Endothelial cell of umbilical vein (primary cell): ENCODE results near the gene KRT77. TPM values are rescaled to one million over a fixed set of nuclear protein-coding genes. Genes with fewer than 3 reads are reported as not detected.

ENCODE experiments used
- BruUV-seq: library from RNA; stranded (reverse); fragments of 400-500 nt; replicated peaks from 2 replicates; lab custom pipeline; 2021; lab: Mats Ljungman, UMichigan
- CTCF ChIA-PET: fragments of 300-600, 350-600 bp; sonication (Branson Sonifier 250); formaldehyde crosslinking; loops from one replicate; lab custom pipeline; 2021; ENCODE audit warnings: antibody characterized with exemption, inconsistent platforms; lab: Charles Lee
- POLR2A ChIA-PET: fragments of 300-600, 350-600 bp; sonication (Branson Sonifier 250); formaldehyde crosslinking; loops from one replicate; lab custom pipeline; 2021; ENCODE audit warnings: antibody characterized with exemption, inconsistent platforms; lab: Charles Lee
- DNase-seq: peaks from one replicate; pipeline ENCODE4 v3.0.0-alpha.2; 2011; ENCODE audit warnings: low read depth, low spot score
- FAIRE-seq: peaks from 2 replicates; lab custom pipeline; 2011; peaks lifted over from hg19 to GRCh38; lab: Jason Lieb, UNC
- H2AFZ ChIP-seq: 2 replicates; pipeline ENCODE4 v1.6.0; 2012; ENCODE audit warnings: low read depth, low read length, control low read depth, inconsistent platforms
- H3K27ac ChIP-seq: 2 replicates; pipeline ENCODE4 v1.5.1; 2011; ENCODE audit warnings: low read depth, mild to moderate bottlenecking, control low read depth, low read length, moderate library complexity; ENCODE audit not compliant: insufficient read depth
- H3K27me3 ChIP-seq, 2 experiments: 2 replicates each; pipeline versions ENCODE4 v1.6.0 to v1.6.1; 2011; ENCODE audit warnings: low read length in 2 of 2, mixed read lengths in 1 of 2; ENCODE audit not compliant: control insufficient read depth in 2 of 2, insufficient read depth in 2 of 2
- H3K36me3 ChIP-seq, 2 experiments: 2 replicates in 1 of 2; 3 replicates in 1 of 2; pipeline ENCODE4 v1.5.1; 2011; ENCODE audit warnings: low read length in 2 of 2, mild to moderate bottlenecking in 1 of 2, moderate library complexity in 1 of 2; ENCODE audit not compliant: control insufficient read depth in 2 of 2, insufficient read depth in 2 of 2; ENCODE audit errors: extremely low read depth in 1 of 2
- H3K4me1 ChIP-seq: 3 replicates; pipeline ENCODE4 v1.5.1; 2011; ENCODE audit warnings: mild to moderate bottlenecking, low read length; ENCODE audit not compliant: control insufficient read depth, insufficient read depth; ENCODE audit errors: extremely low read depth
- H3K4me2 ChIP-seq: 2 replicates; pipeline ENCODE4 v1.6.1; 2011; ENCODE audit warnings: low read length, control low read depth, mixed read lengths; ENCODE audit not compliant: insufficient read depth
- H3K4me3 ChIP-seq, 3 experiments: fragments of 200-600 bp in 1 of 3; sonication (generic), shearing (Covaris generic) in 1 of 3; replicated peaks in 1 of 3; 2 replicates each; pipeline ENCODE4 v1.5.1; 2011 to 2016; ENCODE audit warnings: control low read depth in 3 of 3, low read length in 3 of 3, mild to moderate bottlenecking in 2 of 3, inconsistent platforms in 1 of 3, low read depth in 1 of 3, moderate library complexity in 1 of 3; ENCODE audit not compliant: insufficient read depth in 1 of 3
- H3K79me2 ChIP-seq: 2 replicates; pipeline ENCODE4 v1.6.0; 2012; ENCODE audit warnings: low read length, inconsistent platforms; ENCODE audit not compliant: control insufficient read depth, insufficient read depth
- H3K9ac ChIP-seq: replicated peaks from 2 replicates; pipeline ENCODE3; 2011; ENCODE audit warnings: low read length, control low read depth; ENCODE audit not compliant: insufficient read depth; ENCODE audit errors: extremely low read depth
- H3K9me1 ChIP-seq: replicated peaks from 3 replicates; pipeline ENCODE4 v1.6.0; 2011; ENCODE audit warnings: mild to moderate bottlenecking, low read length; ENCODE audit not compliant: control insufficient read depth, insufficient read depth; ENCODE audit errors: extremely low read depth
- H3K9me3 ChIP-seq: replicated peaks from 2 replicates; pipeline ENCODE4 v1.5.1; 2012; ENCODE audit warnings: low read length, inconsistent platforms; ENCODE audit not compliant: control insufficient read depth, insufficient read depth
- H4K20me1 ChIP-seq: replicated peaks from 2 replicates; pipeline ENCODE3; 2011; ENCODE audit warnings: mild to moderate bottlenecking, low read length; ENCODE audit not compliant: control insufficient read depth, insufficient read depth; ENCODE audit errors: extremely low read depth
- EZH2 ChIP-seq: IDR thresholded peaks from 2 replicates; pipeline ENCODE4 v1.6.1; 2012; ENCODE audit warnings: borderline replicate concordance, low read depth, mild to moderate bottlenecking, moderate library complexity, low read length, inconsistent platforms; ENCODE audit not compliant: severe bottlenecking
- FOS ChIP-seq: IDR thresholded peaks from 2 replicates; pipeline ENCODE4 v1.6.1; 2011; ENCODE audit warnings: mild to moderate bottlenecking, low read length, moderate library complexity, borderline replicate concordance; ENCODE audit not compliant: insufficient read depth
- GATA2 ChIP-seq: IDR thresholded peaks from 2 replicates; pipeline ENCODE4 v1.7.0; 2011; ENCODE audit warnings: low read depth, mild to moderate bottlenecking, moderate library complexity, mixed read lengths, low read length; ENCODE audit not compliant: insufficient read length, insufficient read depth
- JUN ChIP-seq: IDR thresholded peaks from 2 replicates; pipeline ENCODE4 v1.6.1; 2011; ENCODE audit warnings: borderline replicate concordance, low read depth; ENCODE audit not compliant: insufficient read length, insufficient read depth
- MYC ChIP-seq: IDR thresholded peaks from one replicate; pipeline ENCODE4 v1.6.1; 2011; ENCODE audit warnings: mild to moderate bottlenecking, low read depth, low read length
- POLR2A ChIP-seq: IDR thresholded peaks from 2 replicates; pipeline ENCODE4 v1.6.1; 2012; ENCODE audit warnings: low read depth, mild to moderate bottlenecking, control low read depth, low read length
- POLR2AphosphoS5 ChIP-seq: IDR thresholded peaks from 2 replicates; pipeline ENCODE4 v1.6.1; 2012; ENCODE audit warnings: low read depth, mild to moderate bottlenecking, control low read depth, low read length, moderate library complexity; ENCODE audit not compliant: insufficient read depth
- dilution Hi-C: fragments of 300-500 bp; cut with MboI; formaldehyde crosslinking; loops from one replicate; pipeline ENCODE4 v1.15.0; 2019; ENCODE audit warnings: low sequenced_read_pairs; ENCODE audit not compliant: extremely low pct_ligation_motif_present
- intact Hi-C: fragments of 100-400 bp; cut with micrococcal nuclease; formaldehyde crosslinking; loops from one replicate; pipeline ENCODE4 v1.10.0; 2022
- polyA plus RNA-seq, 4 experiments: library from polyadenylated mRNA; depleted of rRNA in 3 of 4; stranded (reverse) in 3 of 4; unstranded in 1 of 4; fragments of >200 nt; gene quantifications; 2 replicates each; pipeline versions ENCODE4 v1.2.1 to v1.2.3, GENCODE V29; 2011 to 2012; ENCODE audit warnings: missing spikeins in 1 of 4
- total RNA-seq: library from RNA; stranded (reverse); gene quantifications from 2 replicates; pipeline ENCODE4 v1.2.3, GENCODE V29; 2021
- TF ChIP-seq, protein P1 (sequence below): IDR thresholded peaks from 2 replicates; pipeline ENCODE4 v1.6.1; 2011; ENCODE audit not compliant: insufficient read depth, insufficient read length
- TF ChIP-seq, protein P2 (sequence below), 2 donors: IDR thresholded peaks; 1 replicate in 1 of 2; 2 replicates in 1 of 2; pipeline ENCODE4 v1.5.1; 2011; ENCODE audit warnings: low read length in 2 of 2, mild to moderate bottlenecking in 2 of 2, moderate library complexity in 2 of 2, control low read depth in 1 of 2, inconsistent platforms in 1 of 2, low read depth in 1 of 2; ENCODE audit not compliant: insufficient read depth in 1 of 2; ENCODE audit errors: extremely low read depth in 1 of 2

KRT77 gene
- total and polyA plus RNA-seq, 2 donors (not counting 3 experiments of a cell fraction or from before 2014, with no cell fraction given): not detected

DNA sequence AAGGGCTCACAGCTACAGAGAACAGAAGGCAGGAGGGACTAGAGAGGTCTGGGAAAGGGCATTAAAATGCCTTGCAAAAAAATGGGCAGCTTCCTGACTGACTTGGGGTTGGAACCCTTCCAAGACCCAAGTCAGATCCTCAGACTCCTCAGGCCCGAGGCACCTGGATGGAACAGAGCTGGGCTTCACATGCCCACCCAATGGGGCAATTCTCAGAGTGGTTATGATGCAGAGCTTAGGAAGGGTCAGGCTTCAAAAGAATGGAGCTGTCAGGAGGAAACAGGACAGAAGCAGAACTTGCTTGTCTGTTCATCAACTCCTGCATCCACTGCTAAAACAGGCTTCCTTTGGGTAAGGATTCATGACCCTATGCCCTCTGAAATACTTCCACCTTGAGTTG lies 13.4 kb downstream of the KRT77 start:
- ChIA-PET POLR2A (no interaction called here), CTCF (interaction anchor here (1.0 kb wide), 1 partner anchor 176 kb away, joined by 3 read pairs; no protein-coding TSS in a partner anchor)
- no peaks in the 10 kb centered on the region for H3K9me1 ChIP-seq
- BruUV-seq: no TSS peak
- H3K27ac ChIP-seq: no peak overlapping the region
- no peaks in the 10 kb centered on the region for H4K20me1 ChIP-seq
- TF ChIP-seq, protein P1, sequence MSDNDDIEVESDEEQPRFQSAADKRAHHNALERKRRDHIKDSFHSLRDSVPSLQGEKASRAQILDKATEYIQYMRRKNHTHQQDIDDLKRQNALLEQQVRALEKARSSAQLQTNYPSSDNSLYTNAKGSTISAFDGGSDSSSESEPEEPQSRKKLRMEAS: no peak
- TF ChIP-seq POLR2A (no peak), GATA2 (no peak), FOS (no peak), JUN (no peak), POLR2AphosphoS5 (no peak), EZH2 (no peak), MYC (no peak)
- TF ChIP-seq, protein P2, sequence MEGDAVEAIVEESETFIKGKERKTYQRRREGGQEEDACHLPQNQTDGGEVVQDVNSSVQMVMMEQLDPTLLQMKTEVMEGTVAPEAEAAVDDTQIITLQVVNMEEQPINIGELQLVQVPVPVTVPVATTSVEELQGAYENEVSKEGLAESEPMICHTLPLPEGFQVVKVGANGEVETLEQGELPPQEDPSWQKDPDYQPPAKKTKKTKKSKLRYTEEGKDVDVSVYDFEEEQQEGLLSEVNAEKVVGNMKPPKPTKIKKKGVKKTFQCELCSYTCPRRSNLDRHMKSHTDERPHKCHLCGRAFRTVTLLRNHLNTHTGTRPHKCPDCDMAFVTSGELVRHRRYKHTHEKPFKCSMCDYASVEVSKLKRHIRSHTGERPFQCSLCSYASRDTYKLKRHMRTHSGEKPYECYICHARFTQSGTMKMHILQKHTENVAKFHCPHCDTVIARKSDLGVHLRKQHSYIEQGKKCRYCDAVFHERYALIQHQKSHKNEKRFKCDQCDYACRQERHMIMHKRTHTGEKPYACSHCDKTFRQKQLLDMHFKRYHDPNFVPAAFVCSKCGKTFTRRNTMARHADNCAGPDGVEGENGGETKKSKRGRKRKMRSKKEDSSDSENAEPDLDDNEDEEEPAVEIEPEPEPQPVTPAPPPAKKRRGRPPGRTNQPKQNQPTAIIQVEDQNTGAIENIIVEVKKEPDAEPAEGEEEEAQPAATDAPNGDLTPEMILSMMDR (IDR thresholded peaks at IDR 0.05; ENCODE audit: extremely low read depth in 1 of 2, insufficient read depth in 1 of 2, low read depth in 1 of 2, low read length in 2 of 2): no peak
- no peak overlapping the region for H3K4me3 ChIP-seq
- H3K36me3 ChIP-seq: no peaks in the 10 kb centered on the region
- DNase-seq: no peak
- no peak overlapping the region for H3K4me2 ChIP-seq
- H3K4me1 ChIP-seq: no peaks in the 10 kb centered on the region
- H3K9ac ChIP-seq: no peak overlapping the region
- no peak for FAIRE-seq
- dilution Hi-C loops: no loop called here
- peaks cover 25 to 40% of the 10 kb centered on the region in 2 experiments for H3K27me3 ChIP-seq
- intact Hi-C loops: loop anchor here (5.0 to 10.0 kb wide), 2 partner anchors 175 to 292 kb away; no protein-coding TSS in a partner anchor
- no peaks in the 10 kb centered on the region for H3K9me3 ChIP-seq
- no peak overlapping the region for H2AFZ ChIP-seq
- H3K79me2 ChIP-seq: no peaks in the 10 kb centered on the region
